Stimulated activated CD8-positive, alpha-beta memory T cell treated with anti-CD3 and anti-CD28 coated beads, Interleukin-7, amount 100 ng/mL, for 4 hours (primary cell): Measurements from ENCODE around the gene MRPS14.

Experiments used
- DNase-seq, 2 donors: peaks; one replicate each; pipeline ENCODE4 v3.0.0-alpha.2; 2020; ENCODE audit warnings: low read depth in 2 of 2

MRPS14 gene

GRCh38 chr1:174984952-174985351 is 38.3 kb downstream of the MRPS14 start:
- no peak for DNase-seq

GRCh38 chr1:174982971-174983689 is 40.1 kb downstream of the MRPS14 start:
- no peak for DNase-seq

- no peak for DNase-seq
Measured at GRCh38 chr1:174976436-174977108, 46.7 kb downstream of the MRPS14 start.

GRCh38 chr1:174975764-174976163 is 47.5 kb downstream of the MRPS14 start:
- no peak for DNase-seq

- DNase-seq: no peak
Measured at GRCh38 chr1:174974711-174975119, 48.5 kb downstream of the MRPS14 start.

- DNase-seq: no peak
Measured at GRCh38 chr1:174971902-174972301, 51.3 kb downstream of the MRPS14 start.

- DNase-seq: no peak
Measured at GRCh38 chr1:174971466-174971865, 51.8 kb downstream of the MRPS14 start.

GRCh38 chr1:174969977-174970376 is 53.2 kb downstream of the MRPS14 start:
- DNase-seq: no peak

- no peak for DNase-seq
Measured at GRCh38 chr1:174968750-174969244, 54.4 kb downstream of the MRPS14 start.

GRCh38 chr1:174967845-174968705 is 55.1 kb downstream of the MRPS14 start:
- no peak for DNase-seq

GRCh38 chr1:174966008-174966572 is 57.1 kb downstream of the MRPS14 start:
- DNase-seq: no peak

GRCh38 chr1:174965362-174966007 is 57.7 kb downstream of the MRPS14 start:
- DNase-seq: peak in 1 of 2 donors; percentile 6

GRCh38 chr1:174964972-174965361 is 58.3 kb downstream of the MRPS14 start:
- DNase-seq: no peak

GRCh38 chr1:174964261-174964971 is 58.8 kb downstream of the MRPS14 start:
- no peak for DNase-seq

GRCh38 chr1:174963529-174964125 is 59.6 kb downstream of the MRPS14 start:
- no peak for DNase-seq
